ENCODE data around the gene DMAC2. TPM values are rescaled to one million over a fixed set of nuclear protein-coding genes. Genes with fewer than 3 reads are reported as not detected.
"Not testable (repeated sequence)": the region's sequence is repeated elsewhere in the genome, so short reads cannot be mapped to it uniquely, and the experiment has no call there.

DMAC2 gene
- total RNA-seq, 2 donors from 2014 or later = 24.1 to 27.9 TPM

DNA sequence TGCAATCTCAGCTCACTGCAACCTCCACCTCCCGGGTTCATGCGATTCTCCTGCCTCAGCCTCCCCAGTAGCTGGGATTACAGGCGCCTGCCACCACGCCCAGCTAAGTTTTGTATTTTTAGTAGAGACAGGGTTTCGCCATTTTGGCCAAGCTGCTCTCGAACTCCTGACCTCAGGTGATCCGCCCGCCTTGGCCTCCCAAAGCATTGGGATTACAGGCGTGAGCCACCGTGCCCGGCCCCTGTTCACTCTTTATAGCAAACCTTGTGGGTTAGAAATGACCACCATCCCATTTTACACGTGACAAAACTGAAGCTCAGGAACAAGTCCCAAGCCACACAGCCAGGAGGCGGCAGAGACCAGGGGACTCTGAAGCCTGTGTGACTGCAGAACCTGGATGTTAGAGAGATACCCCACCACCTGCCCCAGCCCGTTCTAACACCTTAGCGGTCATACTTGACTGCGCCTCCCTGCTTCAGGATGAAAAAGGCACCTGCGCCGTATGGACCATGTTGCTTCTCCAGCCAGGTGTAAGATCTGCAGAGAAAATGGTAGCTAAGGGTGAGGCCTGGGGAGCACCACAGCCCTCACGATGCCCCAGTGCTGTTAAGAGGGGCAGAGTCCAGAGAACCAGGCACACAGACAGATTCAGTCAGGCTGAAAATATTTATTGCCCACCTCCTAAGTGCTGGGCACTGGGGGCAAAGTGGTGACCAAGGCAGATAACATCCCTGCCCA lies 3.6 kb downstream of the DMAC2 start:
- Mint-ChIP-seq H3K27ac (no peak overlapping the region), H3K27me3 (no peaks in the 10 kb centered on the region), H3K4me3 (no peak overlapping the region)

DNA sequence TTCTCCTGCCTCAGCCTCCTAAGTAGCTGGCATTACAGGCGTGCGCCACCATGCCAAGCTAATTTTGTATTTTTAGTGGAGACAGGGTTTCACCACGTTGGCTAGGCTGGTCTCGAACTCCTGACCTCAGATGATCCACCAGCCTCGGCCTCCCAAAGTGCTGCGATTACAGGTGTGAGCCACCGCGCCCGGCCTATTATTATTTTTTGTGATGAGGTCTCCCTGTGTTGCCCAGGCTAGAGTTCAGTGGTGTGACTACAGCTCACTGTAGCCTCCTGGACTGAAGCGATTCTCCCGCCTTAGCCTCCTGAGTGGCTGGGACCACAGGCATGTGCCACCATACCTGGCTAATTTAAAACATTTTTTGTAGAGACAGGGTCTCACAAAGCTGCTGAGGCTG lies 4.3 kb downstream of the DMAC2 start:
- not testable (repeated sequence) for ATAC-seq

More for the DNA sequence above, 3.6 kb downstream of the DMAC2 start:
- peaks cover 22% of the 10 kb centered on the region for H3K4me1 Mint-ChIP-seq
- no peak for DNase-seq
- no peaks in the 10 kb centered on the region for H3K9me3 ChIP-seq (ENCODE audit: control insufficient read depth, low read length, poor library complexity, severe bottlenecking)
- H3K36me3 Mint-ChIP-seq (ENCODE audit: low read depth) = peaks cover 8% of the 10 kb centered on the region
- ATAC-seq = no peak

DNA sequence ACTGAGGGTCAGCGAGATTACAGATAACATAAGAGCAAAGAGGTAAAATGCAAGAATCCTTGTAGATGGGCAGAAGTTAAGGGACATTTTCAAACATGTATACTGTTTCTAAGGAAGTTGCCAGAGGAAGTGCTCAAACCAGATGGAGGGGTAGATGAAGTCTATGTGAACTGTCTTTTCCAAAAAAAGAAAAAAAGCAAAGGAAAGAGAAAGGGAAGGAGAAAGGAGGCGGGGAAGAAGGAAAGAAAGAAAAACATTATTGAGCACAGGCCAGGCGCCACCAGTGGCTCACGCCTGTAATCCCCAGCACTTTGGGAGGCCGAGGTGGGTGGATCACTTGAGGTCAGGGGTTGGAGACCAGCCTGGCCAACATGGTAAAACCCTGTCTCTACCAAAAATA lies 5.3 kb downstream of the DMAC2 start:
- no peaks in the 10 kb centered on the region for H3K9me3 ChIP-seq (ENCODE audit: control insufficient read depth, low read length, poor library complexity, severe bottlenecking)
- Mint-ChIP-seq H3K4me3 (no peak overlapping the region), H3K4me1 (peaks cover 17% of the 10 kb centered on the region), H3K27me3 (no peaks in the 10 kb centered on the region), H3K36me3 (ENCODE audit: low read depth) (peaks cover 4% of the 10 kb centered on the region), H3K27ac (peak overlapping the region; percentile 72)
- DNase-seq (no peak), ATAC-seq (no peak)

More for the DNA sequence above, 4.3 kb downstream of the DMAC2 start:
- not testable (repeated sequence) for H3K9me3 ChIP-seq (ENCODE audit: control insufficient read depth, low read length, poor library complexity, severe bottlenecking); DNase-seq; H3K27me3 Mint-ChIP-seq; H3K36me3 Mint-ChIP-seq (ENCODE audit: low read depth); H3K4me3 Mint-ChIP-seq; H3K27ac Mint-ChIP-seq
- peaks cover 18% of the 10 kb centered on the region for H3K4me1 Mint-ChIP-seq

DNA sequence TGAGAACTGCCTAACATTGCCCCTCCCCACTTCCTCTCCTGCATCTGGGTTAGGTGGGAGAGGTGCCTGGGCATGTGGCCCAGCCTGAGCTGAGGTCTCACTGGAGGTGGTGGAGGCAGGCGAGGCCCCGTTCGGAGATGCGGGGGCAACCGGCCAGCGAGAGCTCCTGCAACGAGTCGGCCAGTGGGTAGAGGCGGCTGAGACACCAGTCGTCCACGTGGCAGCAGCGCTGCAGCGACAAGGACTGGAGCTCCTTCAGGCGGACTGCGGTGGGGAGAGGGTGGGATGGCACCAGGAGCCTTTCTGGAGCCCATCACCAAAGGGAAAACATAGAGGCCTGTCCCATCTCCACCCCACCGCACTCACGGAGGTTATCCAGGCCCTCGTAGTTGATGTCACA lies 6.5 kb downstream of the DMAC2 start:
- peaks cover 4% of the 10 kb centered on the region for H3K36me3 Mint-ChIP-seq (ENCODE audit: low read depth)
- H3K27ac Mint-ChIP-seq = no peak overlapping the region
- H3K9me3 ChIP-seq (ENCODE audit: control insufficient read depth, low read length, poor library complexity, severe bottlenecking) = no peaks in the 10 kb centered on the region
- H3K4me3 Mint-ChIP-seq = no peak overlapping the region
- DNase-seq (no peak), ATAC-seq (no peak)
- no peaks in the 10 kb centered on the region for H3K27me3 Mint-ChIP-seq
- H3K4me1 Mint-ChIP-seq = peaks cover 17% of the 10 kb centered on the region

DNA sequence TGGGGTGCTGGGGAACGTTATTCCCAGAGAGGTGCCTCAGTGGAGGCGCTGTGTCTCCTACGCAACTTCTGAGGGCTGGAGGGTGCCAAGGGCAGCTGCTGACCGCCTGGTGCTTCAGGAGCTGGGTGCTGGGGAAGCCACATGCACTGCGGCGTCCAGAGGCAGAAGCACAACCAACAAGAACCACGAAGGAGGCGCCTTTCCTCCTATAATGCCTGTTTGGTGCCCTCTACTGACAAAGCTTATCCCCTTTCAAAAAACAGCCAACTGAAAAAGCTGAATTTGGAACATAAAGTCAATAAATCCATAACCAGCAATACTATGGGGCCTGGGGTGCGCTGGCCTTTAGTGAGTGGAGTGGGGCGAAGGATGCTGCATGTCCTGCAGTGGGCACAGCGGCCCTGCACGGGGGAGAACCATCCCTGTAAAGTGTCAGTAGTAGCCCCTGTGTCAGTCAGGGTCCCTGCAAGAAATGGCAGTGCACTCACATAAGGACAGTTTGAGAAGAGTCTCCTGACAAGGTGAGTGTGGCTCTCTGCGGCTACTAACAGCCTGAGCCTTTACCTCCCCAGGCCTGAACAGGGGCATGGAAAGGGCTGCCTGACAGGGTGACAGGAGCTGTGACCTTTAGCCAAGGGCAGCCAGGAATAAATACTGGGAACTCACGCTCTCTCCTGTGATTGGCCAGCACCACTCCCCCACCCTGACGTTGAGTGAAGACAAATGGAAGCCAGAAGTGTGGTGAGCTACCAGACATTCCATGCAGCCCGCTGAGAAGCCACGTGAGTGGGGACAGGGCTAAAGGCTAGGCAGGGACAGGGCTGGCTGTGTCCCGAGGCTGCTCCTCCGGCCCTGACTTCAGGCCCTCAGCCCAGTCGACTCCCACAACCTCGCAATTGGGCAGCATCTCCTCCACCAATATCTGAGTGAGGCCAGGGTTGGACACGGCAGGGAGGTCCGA lies 8.0 kb downstream of the DMAC2 start:
- Mint-ChIP-seq H3K36me3 (ENCODE audit: low read depth) (peaks cover 4% of the 10 kb centered on the region), H3K27me3 (no peaks in the 10 kb centered on the region), H3K4me1 (peaks cover 24% of the 10 kb centered on the region), H3K27ac (peak overlapping the region; percentile 14), H3K4me3 (no peak overlapping the region)
- DNase-seq (no peak), ATAC-seq (no peak)
- H3K9me3 ChIP-seq (ENCODE audit: control insufficient read depth, low read length, poor library complexity, severe bottlenecking) = no peaks in the 10 kb centered on the region

DNA sequence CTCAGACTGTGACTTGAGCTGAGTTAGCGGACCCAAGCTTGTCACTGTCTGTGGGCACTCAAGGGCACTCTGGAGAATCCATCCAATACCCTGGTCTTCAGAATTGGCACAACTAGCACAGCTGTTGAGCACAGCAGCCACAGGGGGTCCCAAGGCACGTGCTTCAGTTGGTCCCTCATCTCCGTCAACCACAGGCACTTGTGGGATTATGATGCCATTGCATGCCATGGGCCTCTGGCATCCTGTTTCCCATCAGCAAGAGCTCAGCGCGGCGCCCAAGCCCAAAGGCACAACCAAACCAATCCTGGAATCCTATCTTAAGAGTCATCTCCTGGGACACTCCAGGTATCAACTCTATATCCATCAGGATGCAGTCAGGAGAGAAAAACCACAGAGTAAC lies 8.8 kb downstream of the DMAC2 start:
- Mint-ChIP-seq H3K36me3 (ENCODE audit: low read depth) (peaks cover 4% of the 10 kb centered on the region), H3K4me3 (no peak overlapping the region), H3K27me3 (no peaks in the 10 kb centered on the region), H3K4me1 (peaks cover 23% of the 10 kb centered on the region), H3K27ac (no peak overlapping the region)
- no peak for DNase-seq
- ATAC-seq = no peak
- no peaks in the 10 kb centered on the region for H3K9me3 ChIP-seq (ENCODE audit: control insufficient read depth, low read length, poor library complexity, severe bottlenecking)

DNA sequence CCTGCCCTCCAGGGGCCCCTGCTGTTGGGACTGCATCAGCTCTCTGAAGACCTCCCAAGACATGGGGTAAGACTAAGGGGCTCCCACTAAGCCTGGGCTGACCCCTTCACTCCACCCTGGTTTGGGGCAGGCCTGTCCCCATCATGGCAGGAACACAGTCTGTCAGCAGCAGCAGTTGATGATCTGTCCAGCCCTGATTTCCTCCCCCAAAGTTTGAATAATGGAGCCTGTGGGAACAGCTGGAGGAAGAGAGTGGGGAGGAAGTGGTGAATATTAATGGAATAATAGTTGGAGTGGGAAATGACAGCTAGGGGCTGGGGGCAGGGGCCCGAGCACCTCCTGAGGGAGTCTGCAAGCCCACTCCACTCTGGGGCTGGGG lies 11.2 kb downstream of the DMAC2 start:
- Mint-ChIP-seq H3K27me3 (no peaks in the 10 kb centered on the region), H3K4me3 (peak overlapping the region; percentile 98), H3K27ac (peak overlapping the region; percentile 96), H3K36me3 (ENCODE audit: low read depth) (peaks cover 4% of the 10 kb centered on the region), H3K4me1 (peaks cover 22% of the 10 kb centered on the region)
- ATAC-seq (peak; percentile 2), DNase-seq (no peak)
- H3K9me3 ChIP-seq (ENCODE audit: control insufficient read depth, low read length, poor library complexity, severe bottlenecking) = no peaks in the 10 kb centered on the region

DNA sequence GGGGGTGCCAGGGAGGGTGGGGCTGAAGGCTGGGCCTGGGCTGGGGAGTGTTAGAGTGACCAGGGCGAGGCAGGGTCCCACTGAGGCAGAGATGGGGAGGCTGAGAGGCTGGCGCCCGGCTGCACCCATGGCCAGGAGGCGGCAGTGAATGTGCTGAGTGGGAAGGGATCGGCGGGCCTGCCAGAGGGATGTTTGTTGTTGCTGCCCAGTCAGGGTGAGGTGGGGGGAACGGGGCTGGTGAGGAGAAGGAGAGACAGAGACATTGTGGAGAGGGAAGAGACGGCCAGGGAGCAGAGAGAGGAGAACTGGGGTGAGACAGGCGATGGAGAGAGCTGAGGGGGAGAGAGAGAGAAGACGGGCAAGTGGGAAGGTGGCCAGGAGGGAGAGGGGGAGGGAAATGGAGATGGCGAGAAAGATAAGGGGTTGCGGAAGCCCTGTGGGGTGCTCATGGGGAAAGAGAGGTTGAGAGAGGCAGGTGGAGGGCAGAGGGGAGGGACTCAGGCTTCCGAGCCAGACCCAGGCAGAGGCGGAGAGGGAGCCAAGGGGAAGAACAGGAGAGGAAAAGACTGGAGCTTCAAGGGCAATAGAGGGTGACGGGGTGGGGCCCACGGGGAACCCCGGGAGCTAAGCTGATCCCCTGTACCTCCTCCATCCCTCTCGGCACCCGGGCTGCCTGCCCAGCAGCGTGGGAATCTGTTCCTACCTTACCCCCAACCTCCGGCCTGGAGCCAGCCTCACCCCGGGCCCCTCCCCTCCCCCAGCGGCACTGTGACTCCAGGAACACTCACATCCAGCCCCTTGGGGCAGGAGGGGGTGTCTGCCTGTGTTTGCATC lies 11.8 kb downstream of the DMAC2 start:
- ATAC-seq (peak; percentile 73), DNase-seq (no peak)
- Mint-ChIP-seq H3K4me3 (peak overlapping the region; percentile 98), H3K27me3 (no peaks in the 10 kb centered on the region), H3K27ac (peak overlapping the region; percentile 96), H3K4me1 (peaks cover 22% of the 10 kb centered on the region), H3K36me3 (ENCODE audit: low read depth) (peaks cover 4% of the 10 kb centered on the region)
- H3K9me3 ChIP-seq (ENCODE audit: control insufficient read depth, low read length, poor library complexity, severe bottlenecking) = no peaks in the 10 kb centered on the region

DNA sequence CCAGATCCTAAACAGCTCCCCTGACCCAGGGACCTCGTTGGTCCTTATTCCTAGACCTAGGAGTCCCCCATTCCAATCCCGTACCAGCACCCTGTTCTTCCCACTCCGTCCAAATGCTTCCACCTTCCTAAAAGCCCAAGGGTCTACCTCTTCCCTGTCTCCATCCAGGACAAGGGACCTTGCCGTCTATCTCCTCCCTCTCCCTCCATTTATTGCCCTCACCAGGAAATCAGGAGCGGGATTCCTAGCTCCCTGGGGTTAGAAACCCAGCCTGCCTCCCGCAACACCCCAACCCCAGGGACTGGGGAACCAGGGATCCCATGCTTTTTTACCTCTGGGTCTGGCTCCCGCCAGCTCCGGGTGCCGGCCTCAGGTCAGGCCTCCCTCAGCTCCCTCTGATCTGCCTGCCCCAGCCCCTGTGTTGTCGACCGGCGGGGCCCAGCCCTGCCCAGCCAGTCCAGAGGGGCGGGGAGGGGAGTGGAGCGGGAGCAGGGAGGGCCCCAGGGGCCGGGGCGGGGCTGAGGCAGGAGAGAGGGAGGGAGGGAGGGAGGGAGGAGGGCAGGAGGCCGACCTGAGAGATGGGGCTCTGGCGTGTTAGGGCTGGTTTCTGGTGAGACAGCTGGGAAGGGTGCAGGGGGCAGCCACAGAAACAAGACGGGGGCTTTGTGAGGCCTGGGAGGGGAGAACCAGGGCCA lies 12.6 kb downstream of the DMAC2 start, which contains the start of gene B3GNT8:
B3GNT8 (minus strand) TSS at position 423 of the 695 bp plus-strand sequence. CDS start 596 bp downstream, outside the sequence.
- no peaks in the 10 kb centered on the region for H3K9me3 ChIP-seq (ENCODE audit: control insufficient read depth, low read length, poor library complexity, severe bottlenecking)
- DNase-seq = no peak
- H3K4me1 Mint-ChIP-seq = peaks cover 28% of the 10 kb centered on the region
- H3K27ac Mint-ChIP-seq = peak within 1 kb of the TSS; percentile 96
- no peaks in the 10 kb centered on the region for H3K27me3 Mint-ChIP-seq
- peak; percentile 46 for ATAC-seq
- peak within 1 kb of the TSS; percentile 98 for H3K4me3 Mint-ChIP-seq
- H3K36me3 Mint-ChIP-seq (ENCODE audit: low read depth) = peaks cover 5% of the 10 kb centered on the region

DNA sequence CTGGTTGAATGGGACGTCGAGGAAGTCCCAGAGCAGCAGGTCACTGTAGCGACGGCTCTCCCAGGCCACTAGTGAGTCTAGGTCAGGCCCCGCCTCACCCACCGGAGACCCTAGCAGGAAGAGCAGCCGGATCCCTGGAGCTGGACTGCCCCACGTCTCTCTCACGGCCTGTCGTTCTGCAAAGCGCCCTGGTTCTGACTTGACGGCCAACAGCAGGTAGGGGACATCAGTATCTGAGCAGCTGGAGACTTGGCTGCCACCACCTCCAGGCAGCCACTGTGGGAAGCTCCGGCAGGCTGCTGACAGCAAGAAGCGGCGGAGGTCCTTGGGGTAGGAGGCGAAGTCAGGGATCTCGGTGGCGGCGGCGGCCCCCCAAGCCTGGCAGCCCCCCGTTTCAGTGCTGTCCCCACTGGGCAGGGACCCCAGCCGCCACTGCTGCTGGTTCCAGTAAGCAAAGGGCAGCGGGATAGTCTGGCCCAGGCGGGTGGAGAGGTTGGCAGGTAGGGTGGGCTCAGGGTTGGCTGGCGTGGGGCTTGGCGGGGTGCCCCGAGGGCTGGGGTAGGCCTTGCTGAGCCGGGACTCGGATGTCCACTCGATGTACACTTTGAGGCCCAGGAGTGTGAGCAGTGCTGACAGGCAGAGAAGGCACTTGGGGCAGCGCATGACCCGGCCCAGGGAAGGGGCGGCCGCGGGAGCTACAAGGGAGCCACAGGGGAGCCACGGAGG lies 13.4 kb downstream of the DMAC2 start:
- Mint-ChIP-seq H3K36me3 (ENCODE audit: low read depth) (peaks cover 5% of the 10 kb centered on the region), H3K4me1 (peaks cover 29% of the 10 kb centered on the region), H3K27ac (peak overlapping the region; percentile 96), H3K27me3 (no peaks in the 10 kb centered on the region), H3K4me3 (peak overlapping the region; percentile 98)
- ATAC-seq (no peak), DNase-seq (no peak)
- no peaks in the 10 kb centered on the region for H3K9me3 ChIP-seq (ENCODE audit: control insufficient read depth, low read length, poor library complexity, severe bottlenecking)

DNA sequence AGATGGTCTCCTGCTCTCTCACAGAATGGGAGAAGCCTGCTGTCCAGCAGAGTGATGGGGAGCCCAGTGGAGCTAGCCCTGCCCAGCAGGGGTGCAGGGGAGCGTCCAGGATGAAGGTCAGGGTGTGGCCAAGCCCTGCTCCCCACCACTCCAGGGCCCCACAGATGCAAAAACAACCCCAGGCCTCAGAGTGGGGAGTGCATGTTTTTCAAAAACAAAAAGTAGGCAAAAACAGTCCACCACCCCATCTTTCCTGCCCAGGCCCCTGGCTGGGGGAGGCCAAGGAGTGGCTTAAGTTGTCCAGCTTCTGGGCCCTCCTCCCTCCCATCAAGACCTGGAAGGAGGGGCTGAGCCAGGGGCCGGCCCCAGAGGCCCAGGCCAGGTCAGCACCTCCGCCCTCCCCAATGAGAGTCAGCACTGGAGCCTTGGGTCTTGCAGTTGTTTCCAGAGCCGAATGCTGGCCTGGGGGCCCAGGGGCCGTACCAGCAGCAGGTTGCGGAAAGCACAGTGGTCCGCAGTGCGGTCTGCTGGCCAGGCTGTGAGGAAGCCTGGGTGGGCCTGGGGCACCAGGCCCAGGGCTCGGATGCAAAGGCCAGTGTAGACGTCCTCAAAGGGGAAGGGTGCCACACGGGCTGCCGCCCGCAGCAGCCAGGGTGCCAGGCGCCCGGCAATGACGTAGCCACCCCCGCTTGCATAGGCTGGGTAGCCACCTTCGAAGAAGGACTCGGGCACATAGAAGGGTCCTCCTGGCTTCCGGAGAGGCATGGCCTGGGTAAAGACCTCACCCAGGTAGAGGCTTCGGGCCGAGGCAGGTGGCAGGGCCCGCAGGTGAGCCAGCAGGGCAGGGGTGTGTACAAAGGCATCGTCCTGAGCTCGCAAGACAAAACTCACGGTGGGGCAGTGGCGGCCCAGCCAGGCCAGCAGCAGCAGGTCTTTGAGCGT lies 14.3 kb downstream of the DMAC2 start:
- ATAC-seq (no peak), DNase-seq (no peak)
- Mint-ChIP-seq H3K27ac (peak overlapping the region; percentile 56), H3K4me3 (peak overlapping the region; percentile 98), H3K36me3 (ENCODE audit: low read depth) (peaks cover 5% of the 10 kb centered on the region), H3K27me3 (no peaks in the 10 kb centered on the region), H3K4me1 (peaks cover 30% of the 10 kb centered on the region)
- H3K9me3 ChIP-seq (ENCODE audit: control insufficient read depth, low read length, poor library complexity, severe bottlenecking) = no peaks in the 10 kb centered on the region
